Progenitor cell of endocrine pancreas (in vitro differentiated cells): Measurements from ENCODE around the gene SPTA1. TPM values are rescaled to one million over a fixed set of nuclear protein-coding genes. Genes with fewer than 3 reads are reported as not detected.

Experiments used
- DNase-seq: peaks from one replicate; pipeline ENCODE4 v3.0.0; 2021; ENCODE audit warnings: low spot score; ENCODE audit not compliant: unreplicated experiment
- H3K27ac Mint-ChIP-seq: 2 replicates; pipeline ENCODE4 v1.8.0; 2021; ENCODE audit warnings: mild to moderate bottlenecking, moderate library complexity, mixed read lengths
- H3K27me3 Mint-ChIP-seq: 2 replicates; pipeline ENCODE4 v1.8.0; 2021; ENCODE audit warnings: mixed read lengths
- H3K36me3 Mint-ChIP-seq: 2 replicates; pipeline ENCODE4 v1.8.0; 2022; ENCODE audit warnings: mixed read lengths; ENCODE audit not compliant: insufficient read depth
- H3K4me1 Mint-ChIP-seq: 2 replicates; pipeline ENCODE4 v1.8.0; 2021; ENCODE audit warnings: low read depth, mixed read lengths
- H3K4me3 Mint-ChIP-seq: 2 replicates; pipeline ENCODE4 v1.8.0; 2021; ENCODE audit warnings: low read depth, mild to moderate bottlenecking, moderate library complexity, mixed read lengths
- H3K9me3 Mint-ChIP-seq: 2 replicates; pipeline ENCODE4 v1.8.0; 2021; ENCODE audit warnings: low read depth, mixed read lengths
- total RNA-seq: library from RNA; stranded (reverse); gene quantifications from 2 replicates; pipeline ENCODE4 v1.2.1, GENCODE V29; 2021
- TF ChIP-seq, protein P1 (sequence below): fragments of 200-600 bp; sonication (generic); IDR thresholded peaks from one replicate; pipeline ENCODE4 v1.5.0; 2021; ENCODE audit warnings: antibody characterized with exemption, mild to moderate bottlenecking; ENCODE audit not compliant: unreplicated experiment

The SPTA1 gene
- total RNA-seq, 1 donor from 2014 or later, result not detected

DNA sequence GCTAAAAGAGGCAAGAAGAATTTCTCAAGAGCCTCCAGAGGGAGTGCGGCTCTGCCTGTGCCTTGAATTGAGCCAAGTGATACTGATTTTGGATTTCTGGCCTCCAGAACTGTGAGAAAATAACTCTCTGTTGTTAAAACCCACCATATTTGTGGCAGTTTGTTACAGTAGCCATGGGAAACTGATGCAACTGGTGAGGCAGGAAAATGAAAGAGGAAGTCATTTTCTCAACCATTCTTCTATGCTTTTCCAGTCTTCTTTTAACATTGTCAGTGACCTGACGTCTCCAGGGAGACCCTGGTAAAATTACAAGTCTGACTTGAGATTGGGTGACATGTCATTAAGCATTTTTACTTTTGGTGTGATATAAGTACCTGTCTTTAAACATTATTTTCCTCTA lies 121.9 kb downstream of the SPTA1 start:
- no peaks in the 10 kb centered on the region for H3K4me1 Mint-ChIP-seq
- H3K4me3 Mint-ChIP-seq, result no peak overlapping the region
- TF ChIP-seq, protein P1, sequence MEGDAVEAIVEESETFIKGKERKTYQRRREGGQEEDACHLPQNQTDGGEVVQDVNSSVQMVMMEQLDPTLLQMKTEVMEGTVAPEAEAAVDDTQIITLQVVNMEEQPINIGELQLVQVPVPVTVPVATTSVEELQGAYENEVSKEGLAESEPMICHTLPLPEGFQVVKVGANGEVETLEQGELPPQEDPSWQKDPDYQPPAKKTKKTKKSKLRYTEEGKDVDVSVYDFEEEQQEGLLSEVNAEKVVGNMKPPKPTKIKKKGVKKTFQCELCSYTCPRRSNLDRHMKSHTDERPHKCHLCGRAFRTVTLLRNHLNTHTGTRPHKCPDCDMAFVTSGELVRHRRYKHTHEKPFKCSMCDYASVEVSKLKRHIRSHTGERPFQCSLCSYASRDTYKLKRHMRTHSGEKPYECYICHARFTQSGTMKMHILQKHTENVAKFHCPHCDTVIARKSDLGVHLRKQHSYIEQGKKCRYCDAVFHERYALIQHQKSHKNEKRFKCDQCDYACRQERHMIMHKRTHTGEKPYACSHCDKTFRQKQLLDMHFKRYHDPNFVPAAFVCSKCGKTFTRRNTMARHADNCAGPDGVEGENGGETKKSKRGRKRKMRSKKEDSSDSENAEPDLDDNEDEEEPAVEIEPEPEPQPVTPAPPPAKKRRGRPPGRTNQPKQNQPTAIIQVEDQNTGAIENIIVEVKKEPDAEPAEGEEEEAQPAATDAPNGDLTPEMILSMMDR, result no peak
- no peak for DNase-seq
- H3K27ac Mint-ChIP-seq, result no peak overlapping the region
- no peaks in the 10 kb centered on the region for H3K36me3 Mint-ChIP-seq
- H3K27me3 Mint-ChIP-seq, result no peaks in the 10 kb centered on the region
- H3K9me3 Mint-ChIP-seq, result no peaks in the 10 kb centered on the region

DNA sequence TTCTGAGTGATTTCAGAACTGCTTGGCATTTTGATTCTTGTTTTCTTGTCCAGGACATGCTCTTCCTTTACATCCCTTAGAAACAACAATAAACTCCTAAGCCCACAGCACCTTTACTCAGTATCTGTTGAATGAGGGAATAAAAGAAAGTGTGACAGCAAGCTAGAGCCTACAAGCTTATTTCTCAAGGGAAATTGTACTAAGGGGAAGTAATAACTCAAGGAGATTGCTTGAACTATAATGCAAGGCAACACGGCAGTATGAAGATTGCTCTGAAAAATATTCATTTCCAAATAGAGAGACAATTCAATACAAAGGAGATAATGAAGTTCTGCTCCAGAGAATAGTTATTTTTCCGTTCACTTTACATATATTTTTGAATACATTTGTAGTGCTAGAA lies 122.7 kb downstream of the SPTA1 start:
- H3K4me1 Mint-ChIP-seq, result no peaks in the 10 kb centered on the region
- H3K4me3 Mint-ChIP-seq, result no peak overlapping the region
- H3K27ac Mint-ChIP-seq, result no peak overlapping the region
- no peaks in the 10 kb centered on the region for H3K27me3 Mint-ChIP-seq
- TF ChIP-seq, protein P1, result no peak
- DNase-seq, result no peak
- H3K36me3 Mint-ChIP-seq, result no peaks in the 10 kb centered on the region
- no peaks in the 10 kb centered on the region for H3K9me3 Mint-ChIP-seq

Other genes starting within 250 kb of the SPTA1 start
- gene OR10K1, start 224.9 kb downstream of the SPTA1 start, total RNA-seq, result 0.07 TPM in 1 of 2 replicates, not detected in the other
- gene OR10R2, start 214.5 kb downstream of the SPTA1 start, total RNA-seq, result not detected in 2 replicates
- not detected in 2 replicates for gene OR6Y1, start 132.3 kb downstream of the SPTA1 start, total RNA-seq
- gene OR6P1, start 116.1 kb downstream of the SPTA1 start, total RNA-seq, result not detected in 2 replicates
- gene OR10X1, start 106.8 kb downstream of the SPTA1 start, total RNA-seq, result not detected in 2 replicates
- gene OR10Z1, start 81.4 kb downstream of the SPTA1 start, total RNA-seq, result not detected in 2 replicates
- not detected in 2 replicates for gene OR6K2, start 13.9 kb upstream of the SPTA1 start, total RNA-seq
- not detected in 2 replicates for gene OR6K3, start 34.0 kb upstream of the SPTA1 start, total RNA-seq
- gene OR6K6, start 68.0 kb upstream of the SPTA1 start, total RNA-seq, result not detected in 2 replicates
- not detected in 2 replicates for gene OR6N1, start 85.5 kb upstream of the SPTA1 start, total RNA-seq
- not detected in 2 replicates for gene OR6N2, start 94.5 kb upstream of the SPTA1 start, total RNA-seq
- gene MNDA, start 144.6 kb upstream of the SPTA1 start, total RNA-seq, result not detected in 2 replicates
- gene PYHIN1, start 244.8 kb upstream of the SPTA1 start, total RNA-seq, result not detected in 2 replicates